Hepatocyte (in vitro differentiated cells): Measurements from ENCODE around the gene SEMA3D.

ENCODE experiments used
- CTCF ChIP-seq: fragments of 200-600 bp; sonication (generic); IDR thresholded peaks from 2 replicates; pipeline ENCODE4 v1.5.1; 2016; ENCODE audit warnings: antibody characterized with exemption, mild to moderate bottlenecking; ENCODE audit not compliant: poor library complexity
- EZH2 ChIP-seq: fragments of 200-600 bp; sonication (generic); IDR thresholded peaks from 2 replicates; pipeline ENCODE4 v1.6.1; 2016; ENCODE audit warnings: antibody characterized with exemption, mild to moderate bottlenecking, borderline replicate concordance

GRCh38 chr7:85081392-85081791 lies 105.5 kb downstream of the SEMA3D start:
- TF ChIP-seq CTCF: no peak
- no peak for TF ChIP-seq EZH2
